Suprapubic skin (tissue), 4 donors: ENCODE results near the gene FGF11.

Source experiments
- EP300 ChIP-seq: sonication (generic); formaldehyde crosslinking; IDR thresholded peaks from one replicate; pipeline ENCODE4 v1.6.1; 2017; ENCODE audit warnings: antibody characterized with exemption
- POLR2A ChIP-seq, 2 donors: fragments of 450-650 bp; IDR thresholded peaks; one replicate each; pipeline ENCODE4 v1.6.1; 2017; ENCODE audit warnings: antibody characterized with exemption in 2 of 2, mild to moderate bottlenecking in 2 of 2, moderate library complexity in 2 of 2
- POLR2AphosphoS5 ChIP-seq, 3 donors: sonication (generic); formaldehyde crosslinking; IDR thresholded peaks; one replicate each; pipeline ENCODE4 v1.6.1; 2017; ENCODE audit warnings: antibody characterized with exemption in 3 of 3
- TF ChIP-seq, protein P1 (sequence below), 2 donors: fragments of 200-600 bp in 1 of 2; fragments of 450-650 bp in 1 of 2; sonication (generic) in 1 of 2; IDR thresholded peaks; one replicate each; pipeline ENCODE4 v1.5.1; 2016 to 2019; ENCODE audit warnings: antibody characterized with exemption in 2 of 2, mild to moderate bottlenecking in 1 of 2, moderate library complexity in 1 of 2

GRCh38 chr17:7394452-7395191, 44.7 kb upstream of the FGF11 start, which contains the start of gene PLSCR3:
- TF ChIP-seq, protein P1, sequence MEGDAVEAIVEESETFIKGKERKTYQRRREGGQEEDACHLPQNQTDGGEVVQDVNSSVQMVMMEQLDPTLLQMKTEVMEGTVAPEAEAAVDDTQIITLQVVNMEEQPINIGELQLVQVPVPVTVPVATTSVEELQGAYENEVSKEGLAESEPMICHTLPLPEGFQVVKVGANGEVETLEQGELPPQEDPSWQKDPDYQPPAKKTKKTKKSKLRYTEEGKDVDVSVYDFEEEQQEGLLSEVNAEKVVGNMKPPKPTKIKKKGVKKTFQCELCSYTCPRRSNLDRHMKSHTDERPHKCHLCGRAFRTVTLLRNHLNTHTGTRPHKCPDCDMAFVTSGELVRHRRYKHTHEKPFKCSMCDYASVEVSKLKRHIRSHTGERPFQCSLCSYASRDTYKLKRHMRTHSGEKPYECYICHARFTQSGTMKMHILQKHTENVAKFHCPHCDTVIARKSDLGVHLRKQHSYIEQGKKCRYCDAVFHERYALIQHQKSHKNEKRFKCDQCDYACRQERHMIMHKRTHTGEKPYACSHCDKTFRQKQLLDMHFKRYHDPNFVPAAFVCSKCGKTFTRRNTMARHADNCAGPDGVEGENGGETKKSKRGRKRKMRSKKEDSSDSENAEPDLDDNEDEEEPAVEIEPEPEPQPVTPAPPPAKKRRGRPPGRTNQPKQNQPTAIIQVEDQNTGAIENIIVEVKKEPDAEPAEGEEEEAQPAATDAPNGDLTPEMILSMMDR (IDR thresholded peaks at IDR 0.05) = no peak
- TF ChIP-seq POLR2A (IDR thresholded peaks at IDR 0.05) (peak; percentile 25 to 65), EP300 (no peak), POLR2AphosphoS5 (IDR thresholded peaks at IDR 0.05) (peak in 1 of 3 donors; percentile 22)
